ENCODE measurements around the gene TRAK2. TPM values are rescaled to one million over a fixed set of nuclear protein-coding genes. Genes with fewer than 3 reads are reported as not detected.

TRAK2 gene
- total and polyA plus RNA-seq, 2 donors from 2014 or later = 16.6 to 65.8 TPM

- DNase-seq (no peak), FAIRE-seq (no peak)
- TF ChIP-seq CTCF (IDR thresholded peaks at IDR 0.05; ENCODE audit: borderline replicate concordance, extremely low read depth, insufficient read depth) = no peak
- Histone ChIP-seq H3K9me3 (ENCODE audit: control insufficient read depth in 2 of 3, insufficient read depth in 1 of 3, low read length in 3 of 3) (no peaks in the 10 kb centered on the region), H3K27ac (ENCODE audit: low read depth in 2 of 2, low read length in 2 of 2) (no peak overlapping the region), H3K9ac (ENCODE audit: low read length in 3 of 3) (no peak overlapping the region), H3K4me1 (ENCODE audit: control insufficient read depth in 2 of 3, insufficient read depth in 2 of 3, low read depth in 1 of 3, low read length in 3 of 3) (peaks cover 0 to 6% (median 5%) of the 10 kb centered on the region in 3 donors), H3K27me3 (ENCODE audit: control insufficient read depth, insufficient read depth, low read length) (no peaks in the 10 kb centered on the region), H3K36me3 (ENCODE audit: control insufficient read depth in 2 of 3, insufficient read depth in 3 of 3, low read length in 3 of 3) (peaks cover 3 to 29% (median 18%) of the 10 kb centered on the region in 3 donors), H3K4me3 (ENCODE audit: low read length in 3 of 3) (no peak overlapping the region)
- intact Hi-C loops (cut with DNase I) = no loop called here
Observed at GRCh38 chr2:201460532-201460931, 9.3 kb upstream of the TRAK2 start.

GRCh38 chr2:201458381-201458780, 7.1 kb upstream of the TRAK2 start:
- intact Hi-C loops (cut with DNase I) = no loop called here

GRCh38 chr2:201452922-201453643, 1.8 kb upstream of the TRAK2 start:
- FAIRE-seq (peak; percentile 65), DNase-seq (peak in 2 of 5 donors; percentile 19 to 31)
- intact Hi-C loops (cut with DNase I) = no loop called here
- Histone ChIP-seq H3K9ac (ENCODE audit: low read length in 3 of 3) (peak overlapping the region in 2 of 3 donors; percentile 4 to 62), H3K27me3 (ENCODE audit: control insufficient read depth, insufficient read depth, low read length) (no peaks in the 10 kb centered on the region), H3K36me3 (ENCODE audit: control insufficient read depth in 2 of 3, insufficient read depth in 3 of 3, low read length in 3 of 3) (no peaks in the 10 kb centered on the region), H3K9me3 (ENCODE audit: control insufficient read depth in 2 of 3, insufficient read depth in 1 of 3, low read length in 3 of 3) (no peaks in the 10 kb centered on the region), H3K4me3 (ENCODE audit: low read length in 3 of 3) (peak overlapping the region; percentile 44 to 93 (median 81)), H3K4me1 (ENCODE audit: control insufficient read depth in 2 of 3, insufficient read depth in 2 of 3, low read depth in 1 of 3, low read length in 3 of 3) (peaks cover 0 to 19% (median 3%) of the 10 kb centered on the region in 3 donors), H3K27ac (ENCODE audit: low read depth in 2 of 2, low read length in 2 of 2) (peak overlapping the region; percentile 20 to 52)
- TF ChIP-seq CTCF (IDR thresholded peaks at IDR 0.05; ENCODE audit: borderline replicate concordance, extremely low read depth, insufficient read depth) = no peak

More at GRCh38 chr2:201458381-201458780, 7.1 kb upstream of the TRAK2 start:
- Histone ChIP-seq H3K4me3 (ENCODE audit: low read length in 3 of 3) (no peak overlapping the region), H3K36me3 (ENCODE audit: control insufficient read depth in 2 of 3, insufficient read depth in 3 of 3, low read length in 3 of 3) (peaks cover 3 to 14% (median 10%) of the 10 kb centered on the region in 3 donors), H3K27me3 (ENCODE audit: control insufficient read depth, insufficient read depth, low read length) (no peaks in the 10 kb centered on the region), H3K4me1 (ENCODE audit: control insufficient read depth in 2 of 3, insufficient read depth in 2 of 3, low read depth in 1 of 3, low read length in 3 of 3) (peaks cover 0 to 13% (median 0%) of the 10 kb centered on the region in 3 donors), H3K9ac (ENCODE audit: low read length in 3 of 3) (no peak overlapping the region), H3K9me3 (ENCODE audit: control insufficient read depth in 2 of 3, insufficient read depth in 1 of 3, low read length in 3 of 3) (no peaks in the 10 kb centered on the region), H3K27ac (ENCODE audit: low read depth in 2 of 2, low read length in 2 of 2) (no peak overlapping the region)
- DNase-seq = no peak
- no peak for FAIRE-seq
- no peak for TF ChIP-seq CTCF (IDR thresholded peaks at IDR 0.05; ENCODE audit: borderline replicate concordance, extremely low read depth, insufficient read depth)

Measured in kidney (tissue), 14 donors.